CD4-positive, alpha-beta T cell treated with Interleukin-21 for 1 hour (primary cell): ENCODE measurements around the gene FGF14.
"Not testable (repeated sequence)": the region's sequence is repeated elsewhere in the genome, so short reads cannot be mapped to it uniquely, and the experiment has no call there.

ENCODE experiments used
- DNase-seq: peaks from one replicate; pipeline ENCODE4 v3.0.0-alpha.2; 2020

FGF14 gene

GRCh38 chr13:102021777-102022176, 380.1 kb downstream of the FGF14 start:
- no peak for DNase-seq

DNA sequence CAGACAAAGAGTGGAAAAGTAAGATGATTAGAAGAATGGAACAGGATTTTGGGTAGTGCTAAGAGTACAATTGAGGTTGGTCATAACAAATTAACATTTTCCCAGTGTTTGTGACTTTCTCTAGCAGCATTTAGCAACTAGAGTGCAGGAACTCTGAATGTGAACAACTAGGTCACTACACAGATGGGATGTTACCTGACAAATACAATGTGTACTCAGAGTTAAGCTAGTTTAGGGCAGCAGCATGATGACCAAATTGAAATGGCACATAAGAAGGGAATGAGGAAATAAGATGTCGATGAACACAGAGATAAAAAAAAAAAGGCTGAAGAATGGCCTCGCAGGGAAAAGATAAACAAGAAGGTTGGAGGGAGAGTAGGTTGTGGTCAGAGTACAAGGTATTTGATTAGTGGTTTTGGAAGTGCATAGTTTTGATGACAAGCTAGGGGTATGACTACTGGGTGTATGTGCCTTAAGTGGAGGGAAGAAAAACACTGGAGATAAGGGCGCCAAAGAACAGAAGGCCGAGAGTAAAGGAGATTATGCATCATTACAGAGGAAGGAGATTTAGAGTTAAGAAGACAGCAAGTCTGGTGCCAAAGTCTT, 381.1 kb downstream of the FGF14 start:
- no peak for DNase-seq

GRCh38 chr13:102018716-102019115, 383.1 kb downstream of the FGF14 start:
- DNase-seq: no peak

DNA sequence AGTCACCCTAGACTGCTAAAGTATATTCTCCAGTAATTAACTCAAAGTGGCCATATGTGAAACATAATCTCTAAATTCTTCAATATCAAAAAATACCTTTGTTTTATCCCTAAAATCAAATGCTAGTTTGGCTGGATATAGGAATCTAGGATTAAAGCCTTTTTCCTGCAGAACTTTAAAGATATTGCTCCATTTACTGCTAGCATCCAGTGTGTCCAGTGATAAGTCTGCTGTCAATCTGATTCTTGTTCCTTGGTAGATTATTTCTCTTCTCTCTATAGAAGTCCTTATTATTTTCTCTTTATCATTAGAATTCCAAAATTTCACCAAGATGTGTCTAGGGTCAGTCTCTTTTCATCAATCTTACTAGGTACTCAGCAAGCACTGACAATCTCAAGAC, 384.6 kb downstream of the FGF14 start:
- no peak for DNase-seq

DNA sequence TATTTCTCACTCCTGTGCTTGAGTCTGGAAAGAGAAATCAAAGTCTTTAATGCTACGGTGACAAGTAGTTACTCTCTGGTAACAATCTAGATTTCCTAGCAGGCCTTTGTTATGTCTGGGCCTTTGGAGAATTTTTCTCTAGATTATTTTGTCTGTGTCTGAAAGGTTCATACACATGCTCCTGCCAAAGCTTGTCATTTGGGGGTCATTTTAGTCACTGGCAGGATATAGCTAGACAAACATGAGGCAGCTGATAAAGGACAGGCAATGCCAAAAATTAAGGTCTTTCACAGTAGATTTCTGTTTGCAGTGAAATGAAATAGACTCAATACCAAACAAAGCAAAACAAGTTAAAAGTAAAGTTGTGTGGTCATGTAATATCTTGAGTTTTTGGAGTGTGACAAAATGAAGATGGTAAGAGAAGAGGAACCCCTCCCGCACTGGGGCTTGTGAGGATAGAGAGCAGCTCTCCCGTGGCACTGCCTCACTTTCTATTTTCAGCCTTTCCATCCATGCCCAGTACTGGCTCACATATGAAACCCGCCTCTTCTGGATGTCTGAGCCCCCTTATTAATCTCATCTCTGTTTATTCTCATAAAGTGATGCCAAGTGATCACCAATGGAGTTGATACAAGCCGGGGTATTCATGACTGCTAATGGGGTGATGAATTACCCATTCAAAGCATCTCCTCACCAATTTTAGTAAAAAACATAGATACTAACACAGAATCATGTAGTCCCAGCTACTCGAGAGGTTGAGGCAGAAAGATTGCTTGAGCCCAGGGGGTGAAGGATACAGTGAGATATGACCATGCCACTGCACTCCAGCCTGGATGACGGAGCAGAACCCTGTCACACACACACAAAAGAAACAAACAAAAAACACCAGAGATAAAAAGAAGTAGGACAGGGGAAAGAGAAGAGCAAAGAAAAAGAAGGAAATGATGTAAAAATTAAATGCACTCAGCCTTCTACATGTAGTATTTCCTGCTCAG, 389.3 kb downstream of the FGF14 start:
- DNase-seq: no peak

GRCh38 chr13:102011455-102011854, 390.4 kb downstream of the FGF14 start:
- not testable (repeated sequence) for DNase-seq

DNA sequence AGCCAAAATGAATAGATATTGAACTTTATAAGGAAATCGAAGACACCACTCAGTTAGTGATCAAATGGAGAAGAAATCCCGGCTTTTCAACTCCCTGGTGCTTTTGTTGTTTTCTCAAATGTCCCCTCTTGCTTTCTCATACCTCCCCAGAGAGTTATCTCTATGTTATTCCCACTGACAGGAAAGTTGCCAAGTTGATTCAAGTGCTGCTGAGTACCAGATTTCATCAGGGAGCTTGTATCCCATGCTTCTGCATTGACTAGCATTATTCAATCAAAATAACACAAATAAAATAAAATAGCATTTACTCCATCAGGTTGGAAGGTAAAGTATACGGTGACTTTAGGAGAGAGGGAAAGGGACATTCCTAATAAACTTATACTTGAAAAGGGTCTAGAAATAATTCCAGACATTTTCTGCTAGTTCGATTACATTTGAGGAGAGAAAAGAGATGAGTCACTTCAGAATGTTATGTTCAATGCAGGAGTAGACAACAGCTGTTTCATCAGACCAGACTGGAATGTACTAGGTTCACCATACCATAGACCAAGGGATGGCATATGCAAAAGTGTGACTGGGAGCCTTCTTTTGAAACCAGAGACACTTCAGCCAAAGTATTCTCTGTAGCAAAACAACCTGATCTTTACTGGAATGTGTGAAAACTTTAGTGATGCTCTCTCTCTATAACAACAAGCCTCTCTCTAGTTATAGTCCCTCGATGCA, 397.8 kb downstream of the FGF14 start:
- no peak for DNase-seq

DNA sequence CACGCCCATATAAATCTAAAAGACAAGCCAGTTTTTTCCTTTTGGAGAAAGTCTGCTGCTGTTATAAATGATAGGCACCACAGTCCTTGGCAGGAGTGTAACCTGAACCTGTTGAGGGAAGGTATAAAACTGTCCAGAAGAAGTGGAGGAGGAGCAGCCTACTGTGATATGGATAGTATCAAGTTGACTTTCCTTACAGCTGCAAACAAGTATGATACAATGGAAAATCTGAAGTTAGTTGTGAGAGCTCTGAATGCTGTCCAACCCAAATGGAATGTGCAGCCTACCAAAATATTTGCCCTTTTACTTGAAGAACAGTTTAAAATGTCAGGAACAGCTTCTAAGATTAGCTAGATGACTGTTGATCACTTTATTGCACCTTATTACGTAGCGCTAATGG, 399.6 kb downstream of the FGF14 start:
- DNase-seq: no peak

DNA sequence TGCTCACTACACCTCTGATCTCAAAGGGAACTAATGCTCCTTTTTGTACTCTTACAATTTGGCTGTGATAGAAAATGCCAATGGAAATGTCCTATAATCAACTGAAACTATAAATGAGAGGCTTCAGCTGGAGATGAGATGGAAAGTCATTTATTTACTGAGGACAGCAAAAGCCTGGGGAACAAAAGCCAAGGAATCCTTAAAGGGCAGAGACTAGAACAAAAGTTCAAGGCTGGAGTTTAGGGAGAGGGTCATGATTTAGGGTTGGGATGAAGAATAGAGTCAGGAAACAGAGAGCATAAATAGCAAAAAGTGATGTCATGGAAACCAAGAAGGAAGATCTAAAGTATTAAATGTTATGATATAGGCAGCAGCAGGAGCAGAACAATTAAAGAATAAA, 401.1 kb downstream of the FGF14 start:
- DNase-seq: no peak

GRCh38 chr13:101998129-101998528, 403.7 kb downstream of the FGF14 start:
- DNase-seq: no peak

DNA sequence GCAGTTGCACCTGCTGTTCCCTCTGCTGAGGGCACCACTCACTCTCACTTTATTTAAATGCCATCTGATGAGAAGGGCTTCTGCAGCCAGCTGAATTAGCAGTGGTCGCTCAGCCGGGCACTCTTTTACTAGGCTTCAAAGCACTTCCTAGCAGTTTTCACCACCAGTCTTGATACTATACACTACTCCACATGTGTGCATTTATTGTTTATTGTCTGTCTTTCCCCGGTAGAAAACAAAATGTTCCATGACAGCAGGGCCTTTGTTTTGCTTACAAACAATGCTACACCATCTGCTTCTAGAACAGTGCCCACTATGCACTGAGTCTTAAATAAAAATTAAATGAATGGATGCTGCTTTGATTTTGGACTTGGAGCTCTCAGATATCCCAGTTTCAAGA, 404.9 kb downstream of the FGF14 start:
- DNase-seq: no peak

DNA sequence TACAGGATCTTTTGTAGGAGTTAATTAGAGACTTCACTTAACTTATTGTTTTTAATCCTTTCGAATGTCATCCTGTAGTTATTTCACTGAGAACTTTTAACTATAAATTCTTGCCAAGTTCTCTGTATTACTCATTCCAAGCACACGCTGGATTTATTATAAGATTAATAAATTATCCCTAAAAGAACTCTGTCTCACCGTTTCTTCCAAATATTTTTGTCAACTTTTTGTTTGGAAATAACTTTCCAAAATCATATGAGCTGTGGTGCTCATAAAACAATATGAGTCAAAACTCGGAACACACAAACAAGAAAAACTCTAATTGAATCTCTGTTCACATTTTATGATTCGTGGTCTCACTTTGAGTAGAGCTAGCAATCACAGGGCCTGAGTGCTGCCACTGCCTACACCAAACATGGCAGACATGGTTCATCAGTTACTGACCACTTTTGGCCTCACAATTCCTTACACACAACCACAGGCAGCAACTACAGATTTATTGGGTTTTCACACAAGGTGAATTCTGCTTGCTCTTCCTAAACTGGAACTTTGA, 412.0 kb downstream of the FGF14 start:
- no peak for DNase-seq

GRCh38 chr13:101988140-101988539, 413.7 kb downstream of the FGF14 start:
- DNase-seq: no peak

- DNase-seq: no peak
These were observed 415.5 kb downstream of the FGF14 start for GRCh38 chr13:101986316-101986715.

GRCh38 chr13:101985321-101985720, 416.5 kb downstream of the FGF14 start:
- no peak for DNase-seq

- DNase-seq: no peak
These were observed 418.9 kb downstream of the FGF14 start for GRCh38 chr13:101982903-101983302.

DNA sequence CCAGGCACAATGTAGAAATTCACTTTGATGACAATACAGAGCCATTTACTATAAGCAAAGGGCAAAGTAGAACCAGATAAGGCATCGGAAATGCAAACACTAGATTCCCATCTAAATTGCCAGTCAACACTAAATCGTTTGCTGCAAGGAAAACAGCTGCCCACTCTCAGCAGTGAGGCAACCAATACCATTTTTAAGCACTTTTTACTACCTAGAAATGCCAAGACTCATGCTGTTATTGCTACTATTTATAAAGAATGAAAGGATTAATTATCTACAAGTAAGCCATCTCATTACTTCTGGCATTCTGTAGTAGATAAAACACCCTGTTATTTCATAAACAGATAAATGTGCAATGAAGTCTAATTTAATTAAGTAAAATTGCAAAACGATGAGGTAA, 422.0 kb downstream of the FGF14 start:
- DNase-seq: no peak

GRCh38 chr13:101978552-101979315, 423.1 kb downstream of the FGF14 start:
- no peak for DNase-seq

- no peak for DNase-seq
These were observed 424.4 kb downstream of the FGF14 start for GRCh38 chr13:101977475-101977874.

GRCh38 chr13:101972191-101972590, 429.7 kb downstream of the FGF14 start:
- no peak for DNase-seq

DNA sequence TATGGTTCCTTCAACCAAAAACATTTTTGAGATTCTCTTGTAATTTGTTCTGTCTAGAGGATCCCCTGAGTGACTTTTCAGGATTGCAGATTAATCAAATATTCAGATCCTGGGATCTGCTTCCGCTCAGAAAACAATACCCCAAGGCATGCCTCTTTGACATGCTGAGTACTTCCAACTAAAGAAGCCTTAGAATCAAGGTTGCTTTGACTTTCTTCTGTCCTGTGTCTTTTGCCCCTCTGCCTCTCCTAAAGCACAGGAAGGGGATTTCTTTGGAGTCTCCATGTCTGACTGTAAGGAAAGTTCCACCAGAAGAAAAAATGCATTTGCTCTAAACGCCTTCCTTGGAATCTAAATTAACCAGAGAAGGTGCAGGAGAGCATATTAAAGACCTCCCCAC, 431.5 kb downstream of the FGF14 start:
- DNase-seq: no peak

GRCh38 chr13:101967781-101968180, 434.1 kb downstream of the FGF14 start:
- no peak for DNase-seq

DNA sequence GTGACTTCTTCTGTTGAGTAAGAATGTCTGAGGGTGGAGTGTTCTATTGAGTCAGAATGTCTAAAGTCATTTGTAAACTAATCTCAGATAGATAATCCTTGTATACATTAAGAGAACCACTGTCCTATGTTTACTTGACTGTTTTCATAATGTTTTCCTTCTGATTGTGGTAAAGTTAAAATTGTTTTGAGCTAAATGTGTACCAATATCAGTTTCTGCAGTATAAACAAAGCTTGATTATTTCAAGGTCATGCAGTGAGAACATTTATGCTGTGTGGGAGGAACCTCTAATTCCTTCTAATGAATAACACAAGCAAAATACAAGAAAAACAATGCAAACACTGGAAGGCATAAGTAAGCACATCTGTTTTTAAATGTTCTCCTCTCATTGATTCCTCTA, 434.6 kb downstream of the FGF14 start:
- no peak for DNase-seq
